Spleen (tissue), 11 donors: Measurements from ENCODE around the gene CEP131. TPM values are rescaled to one million over a fixed set of nuclear protein-coding genes. Genes with fewer than 3 reads are reported as not detected.

Source experiments
- DNase-seq: peaks from one replicate; pipeline ENCODE4 v3.0.0-alpha.2; 2020
- H3K27ac ChIP-seq, 8 donors: fragments of 200-600 bp; sonication (generic) in 7 of 8; 1 replicate in 4 of 8; 2 replicates in 4 of 8; pipeline versions ENCODE4 v1.5.0 to v1.8.0; 2016 to 2021; ENCODE audit warnings: inconsistent platforms in 4 of 8, mild to moderate bottlenecking in 4 of 8, moderate library complexity in 1 of 8
- H3K27me3 ChIP-seq, 7 donors: fragments of 200-600 bp; sonication (generic) in 6 of 7; replicated peaks in 1 of 7; 1 replicate in 4 of 7; 2 replicates in 3 of 7; pipeline versions ENCODE4 v1.5.0 to v1.8.0; 2016 to 2021; ENCODE audit warnings: inconsistent platforms in 3 of 7, mild to moderate bottlenecking in 1 of 7
- H3K36me3 ChIP-seq, 6 donors: fragments of 200-600 bp; sonication (generic) in 5 of 6; 1 replicate in 4 of 6; 2 replicates in 2 of 6; pipeline versions ENCODE4 v1.5.0 to v1.8.0; 2016 to 2021; ENCODE audit warnings: inconsistent platforms in 2 of 6
- H3K4me1 ChIP-seq, 6 donors: fragments of 200-600 bp; sonication (generic) in 5 of 6; 1 replicate in 3 of 6; 2 replicates in 3 of 6; pipeline versions ENCODE4 v1.5.0 to v1.8.0; 2016 to 2021; ENCODE audit warnings: inconsistent platforms in 3 of 6
- H3K4me3 ChIP-seq, 8 donors: fragments of 200-600 bp; sonication (generic) in 7 of 8; 1 replicate in 4 of 8; 2 replicates in 4 of 8; pipeline versions ENCODE4 v1.5.0 to v1.8.0; 2016 to 2021; ENCODE audit warnings: inconsistent platforms in 4 of 8, mild to moderate bottlenecking in 4 of 8, moderate library complexity in 2 of 8
- H3K9me3 ChIP-seq, 8 donors: fragments of 200-600 bp; sonication (generic) in 7 of 8; 1 replicate in 4 of 8; 2 replicates in 4 of 8; pipeline versions ENCODE4 v1.5.0 to v1.8.0; 2016 to 2021; ENCODE audit warnings: inconsistent platforms in 4 of 8
- CTCF ChIP-seq, 11 experiments: fragments of 200-600 bp in 7 of 11; fragments of 450-650 bp in 4 of 11; sonication (generic) in 4 of 11; IDR thresholded peaks in 8 of 11; conservative IDR thresholded peaks in 3 of 11; 1 replicate in 7 of 11; 2 replicates in 4 of 11; pipeline versions ENCODE4 v1.4.0 to v1.8.0; 2016 to 2021; ENCODE audit warnings: antibody characterized with exemption in 11 of 11, inconsistent platforms in 4 of 11, mild to moderate bottlenecking in 1 of 11
- POLR2A ChIP-seq, 3 donors: fragments of 450-650 bp; IDR thresholded peaks; one replicate each; pipeline ENCODE4 v1.5.1; 2017; ENCODE audit warnings: antibody characterized with exemption in 3 of 3, mild to moderate bottlenecking in 1 of 3
- POLR2AphosphoS5 ChIP-seq, 3 donors: sonication (generic); formaldehyde crosslinking; IDR thresholded peaks; one replicate each; pipeline ENCODE4 v1.5.1; 2017; ENCODE audit warnings: antibody characterized with exemption in 3 of 3
- WGBS, 5 donors: extraction: QIAGEN DNeasy Blood & Tissue Kit in 3 of 5; methylation state at CpG; one replicate each; pipeline versions ENCODE4 v1.1.5 to v1.1.7; 2013 to 2018; 5-methylcytosine and 5-hydroxymethylcytosine counted together
- intact Hi-C: fragments of 100-400 bp; cut with DNase I; formaldehyde crosslinking; loops from one replicate; pipeline ENCODE4 v1.15.0; 2023; ENCODE audit warnings: low total_unique reads
- polyA plus RNA-seq, 3 donors: library from polyadenylated mRNA; stranded (reverse); fragments of 200-250 nt; gene quantifications; one replicate each; pipeline ENCODE4 v1.2.1, GENCODE V29; 2013
- total RNA-seq, 7 donors: library from RNA; depleted of rRNA in 3 of 7; stranded (reverse); fragments of >200 nt in 3 of 7; fragmentation: NEBNext Ultra II Directional in 4 of 7; extraction: Animal tissue kit (Norgen Biotek cat#: 25700) in 4 of 7; gene quantifications; one replicate each; pipeline versions ENCODE4 v1.1.0 to v1.2.1, GENCODE V29; 2016 to 2021
- donor health status: healthy with polysubstance abuse.
- donor health status: DM: no; HTN: no; CAD: no; lungs with moderate emphysema.
- donor health status: DM: no; HTN: no; CAD: no.
- donor health status: Bipolar disorder and iron deficiency.
- donor health status: healthy.
- donor health status: DM: no; HTN: no; CAD: no.
- donor health status: DM: yes; HTN: yes; CAD: no.

The CEP131 gene
- total and polyA plus RNA-seq, 10 donors = 8.5 to 26.7 (median 13.3) TPM

DNA sequence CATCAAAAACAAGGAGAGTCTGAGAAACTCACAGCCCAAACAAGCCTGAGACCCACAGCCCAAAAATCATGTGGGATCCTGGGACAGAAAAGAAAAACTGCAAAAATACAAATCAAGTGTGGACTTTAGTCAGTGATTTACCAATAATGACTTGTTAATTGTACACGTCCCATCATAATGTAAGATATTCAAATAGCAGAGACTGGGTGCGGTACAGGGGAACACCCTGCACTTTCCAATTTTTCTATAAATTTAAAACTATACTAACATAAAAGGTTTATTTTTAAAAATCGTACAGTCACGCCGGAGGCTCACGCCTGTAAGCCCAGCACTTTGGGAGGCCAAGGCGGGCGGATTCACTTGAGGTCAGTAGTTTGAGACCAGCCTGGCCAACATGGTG lies 8.8 kb downstream of the CEP131 start:
- intact Hi-C loops = no loop called here

DNA sequence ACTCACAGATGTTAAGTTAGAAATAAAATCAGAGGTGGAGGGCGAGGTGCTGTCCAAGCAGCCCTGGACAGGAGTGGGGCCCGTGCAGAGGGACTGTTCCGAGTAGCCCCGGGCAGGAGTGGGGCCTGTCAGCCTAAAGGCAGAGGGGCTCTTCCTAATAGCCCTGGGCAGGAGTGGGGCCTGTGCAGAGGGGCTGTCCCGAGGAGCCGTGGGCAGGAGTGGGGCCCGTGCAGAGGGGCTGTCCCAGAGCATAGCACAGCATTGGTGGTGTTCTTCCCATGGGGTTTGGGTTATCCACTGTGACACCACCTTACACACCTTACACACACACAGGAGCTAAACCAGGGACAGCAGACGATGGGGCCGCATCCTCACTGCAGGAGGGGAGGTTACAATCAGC lies 10.4 kb downstream of the CEP131 start:
- H3K4me3 ChIP-seq = no peak overlapping the region
- TF ChIP-seq POLR2A (IDR thresholded peaks at IDR 0.05) (no peak), CTCF (IDR thresholded peaks at IDR 0.05 in 8 of 11, conservative IDR thresholded peaks at IDR 0.05 in 3 of 11) (no peak), POLR2AphosphoS5 (IDR thresholded peaks at IDR 0.05) (no peak)
- H3K27ac ChIP-seq = no peak overlapping the region
- no peak for DNase-seq
- intact Hi-C loops = no loop called here
- WGBS, 5 donors = 69 to 91% (median 85%) methylated on average over 7 to 9 of the region's 9 CpGs
- peaks cover 0 to 24% (median 0%) of the 10 kb centered on the region in 6 donors for H3K36me3 ChIP-seq
- no peaks in the 10 kb centered on the region for H3K27me3 ChIP-seq
- peaks cover 0 to 12% (median 5%) of the 10 kb centered on the region in 6 donors for H3K4me1 ChIP-seq
- no peaks in the 10 kb centered on the region for H3K9me3 ChIP-seq

More for the DNA sequence above, 8.8 kb downstream of the CEP131 start:
- no peaks in the 10 kb centered on the region for H3K27me3 ChIP-seq
- WGBS, 5 donors = 95 to 97% (median 96%) methylated on average over 8 of the region's 8 CpGs
- H3K27ac ChIP-seq = no peak overlapping the region
- no peak overlapping the region for H3K4me3 ChIP-seq
- H3K9me3 ChIP-seq = no peaks in the 10 kb centered on the region
- TF ChIP-seq CTCF (IDR thresholded peaks at IDR 0.05 in 8 of 11, conservative IDR thresholded peaks at IDR 0.05 in 3 of 11) = no peak
- TF ChIP-seq POLR2A (IDR thresholded peaks at IDR 0.05) = no peak
- TF ChIP-seq POLR2AphosphoS5 (IDR thresholded peaks at IDR 0.05) = no peak
- peaks cover 0 to 30% (median 0%) of the 10 kb centered on the region in 6 donors for H3K36me3 ChIP-seq
- DNase-seq = no peak
- H3K4me1 ChIP-seq = peaks cover 0 to 12% (median 5%) of the 10 kb centered on the region in 6 donors

DNA sequence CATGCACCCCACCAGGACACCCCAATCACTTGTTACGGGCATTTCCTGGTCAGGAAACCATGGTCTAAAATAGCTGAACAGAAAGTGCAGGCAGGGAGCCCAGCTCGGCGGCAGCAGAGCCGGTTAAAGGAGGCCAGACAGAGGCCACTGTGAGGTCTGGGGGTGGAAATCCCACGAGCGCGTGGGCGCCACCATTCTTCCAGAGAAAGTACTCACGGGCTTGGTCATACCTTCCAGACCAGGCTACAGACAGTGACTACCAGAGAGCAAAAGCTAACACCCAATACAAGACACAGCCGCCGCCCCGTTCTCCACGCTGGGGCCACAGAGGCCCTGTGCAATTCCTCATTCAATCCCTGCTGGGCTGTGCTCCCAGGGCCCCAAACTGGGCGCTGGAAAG lies 11.9 kb downstream of the CEP131 start:
- Histone ChIP-seq H3K4me3 (no peak overlapping the region), H3K27ac (no peak overlapping the region), H3K36me3 (peaks cover 0 to 25% (median 10%) of the 10 kb centered on the region in 6 donors), H3K4me1 (peaks cover 0 to 12% (median 5%) of the 10 kb centered on the region in 6 donors), H3K27me3 (no peaks in the 10 kb centered on the region), H3K9me3 (no peaks in the 10 kb centered on the region)
- TF ChIP-seq POLR2A (IDR thresholded peaks at IDR 0.05) = no peak
- no peak for TF ChIP-seq CTCF (IDR thresholded peaks at IDR 0.05 in 8 of 11, conservative IDR thresholded peaks at IDR 0.05 in 3 of 11)
- no peak for TF ChIP-seq POLR2AphosphoS5 (IDR thresholded peaks at IDR 0.05)
- intact Hi-C loops = no loop called here
- DNase-seq = no peak
- 49 to 64% (median 57%) methylated on average over 14 of the region's 14 CpGs for WGBS, 5 donors

DNA sequence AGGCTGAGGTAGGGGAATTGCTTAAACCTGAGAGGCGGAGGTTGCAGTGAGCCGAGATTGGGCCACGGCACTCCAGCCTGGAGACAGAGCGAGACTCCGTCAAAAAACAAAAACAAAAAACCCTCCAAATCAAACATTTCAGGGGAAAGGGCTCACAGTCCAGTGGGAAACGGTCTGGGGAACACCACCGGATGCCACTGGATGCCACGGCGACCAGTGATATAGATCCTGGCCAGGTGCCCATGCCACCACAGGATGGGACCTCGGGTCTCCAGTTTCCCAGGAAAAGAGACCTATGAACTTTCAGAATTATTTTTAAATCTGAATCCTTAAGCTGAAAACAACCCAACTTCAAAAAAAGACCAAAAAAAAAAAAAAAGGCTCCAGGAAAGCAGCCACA lies 12.3 kb downstream of the CEP131 start:
- peaks cover 0 to 26% (median 10%) of the 10 kb centered on the region in 6 donors for H3K36me3 ChIP-seq
- no peak overlapping the region for H3K27ac ChIP-seq
- WGBS, 5 donors = 61 to 70% (median 63%) methylated on average over 10 of the region's 10 CpGs
- H3K9me3 ChIP-seq = no peaks in the 10 kb centered on the region
- intact Hi-C loops = no loop called here
- H3K4me1 ChIP-seq = peaks cover 0 to 12% (median 5%) of the 10 kb centered on the region in 6 donors
- no peaks in the 10 kb centered on the region for H3K27me3 ChIP-seq
- no peak for DNase-seq
- H3K4me3 ChIP-seq = no peak overlapping the region
- no peak for TF ChIP-seq POLR2AphosphoS5 (IDR thresholded peaks at IDR 0.05)
- TF ChIP-seq CTCF (IDR thresholded peaks at IDR 0.05 in 8 of 11, conservative IDR thresholded peaks at IDR 0.05 in 3 of 11) = no peak
- no peak for TF ChIP-seq POLR2A (IDR thresholded peaks at IDR 0.05)
